ENCODE measurements around the gene USP25.

The USP25 gene

GRCh38 chr21:15872236-15872635, 142.5 kb downstream of the USP25 start (continued):
- TF ChIP-seq CREB5 (CRISPR knock-in tag; IDR thresholded peaks at IDR 0.05; ENCODE audit: low read depth), result no peak
- no peak for TF ChIP-seq ZNF8 (CRISPR knock-in tag; IDR thresholded peaks at IDR 0.05)
- no peak for TF ChIP-seq PATZ1 (CRISPR knock-in tag; IDR thresholded peaks at IDR 0.05; ENCODE audit: borderline replicate concordance)
- TF ChIP-seq TCF4 (CRISPR knock-in tag; IDR thresholded peaks at IDR 0.05; ENCODE audit: borderline replicate concordance), result no peak
- no peak for TF ChIP-seq CSDC2 (CRISPR knock-in tag; IDR thresholded peaks at IDR 0.05)
- TF ChIP-seq GLIS3 (CRISPR knock-in tag; IDR thresholded peaks at IDR 0.05), result no peak
- TF ChIP-seq ZFP30 (CRISPR knock-in tag; IDR thresholded peaks at IDR 0.05), result no peak

GRCh38 chr21:15874615-15875014, 144.8 kb downstream of the USP25 start:
- ATAC-seq, result no peak
- no peak for TF ChIP-seq OSR1 (CRISPR knock-in tag; IDR thresholded peaks at IDR 0.05)
- TF ChIP-seq POU6F1 (CRISPR knock-in tag; IDR thresholded peaks at IDR 0.05; ENCODE audit: borderline replicate concordance, low read depth), result no peak
- TF ChIP-seq TOX (CRISPR knock-in tag; IDR thresholded peaks at IDR 0.05; ENCODE audit: borderline replicate concordance), result no peak
- TF ChIP-seq ZC3H10 (CRISPR knock-in tag; IDR thresholded peaks at IDR 0.05), result no peak
- TF ChIP-seq ZNF565 (CRISPR knock-in tag; conservative IDR thresholded peaks at IDR 0.05; ENCODE audit: low read depth), result no peak
- TF ChIP-seq ZNF8 (CRISPR knock-in tag; IDR thresholded peaks at IDR 0.05), result no peak
- no peak for TF ChIP-seq RARB (CRISPR knock-in tag; IDR thresholded peaks at IDR 0.05)
- TF ChIP-seq PATZ1 (CRISPR knock-in tag; IDR thresholded peaks at IDR 0.05; ENCODE audit: borderline replicate concordance), result no peak
- TF ChIP-seq GLIS3 (CRISPR knock-in tag; IDR thresholded peaks at IDR 0.05), result no peak
- no peak for TF ChIP-seq ISL1 (CRISPR knock-in tag; IDR thresholded peaks at IDR 0.05)
- TF ChIP-seq CSDC2 (CRISPR knock-in tag; IDR thresholded peaks at IDR 0.05), result no peak
- no peak for TF ChIP-seq TCF4 (CRISPR knock-in tag; IDR thresholded peaks at IDR 0.05; ENCODE audit: borderline replicate concordance)

- ATAC-seq, result no peak
- TF ChIP-seq CSRNP3 (CRISPR knock-in tag; IDR thresholded peaks at IDR 0.05), result no peak
- no peak for TF ChIP-seq ZNF565 (CRISPR knock-in tag; conservative IDR thresholded peaks at IDR 0.05; ENCODE audit: low read depth)
- no peak for TF ChIP-seq TSHZ2 (CRISPR knock-in tag; IDR thresholded peaks at IDR 0.05)
- no peak for TF ChIP-seq POU6F1 (CRISPR knock-in tag; IDR thresholded peaks at IDR 0.05; ENCODE audit: borderline replicate concordance, low read depth)
- no peak for TF ChIP-seq ZFP3 (CRISPR knock-in tag; IDR thresholded peaks at IDR 0.05)
- no peak for TF ChIP-seq ESRRG (CRISPR knock-in tag; IDR thresholded peaks at IDR 0.05)
- no peak for TF ChIP-seq ZNF8 (CRISPR knock-in tag; IDR thresholded peaks at IDR 0.05)
Measured at GRCh38 chr21:15875286-15875685, 145.5 kb downstream of the USP25 start.
